Measurements from ENCODE around the gene BACH2. TPM values are rescaled to one million over a fixed set of nuclear protein-coding genes. Genes with fewer than 3 reads are reported as not detected.

Gene BACH2
- total and polyA plus RNA-seq, 2 of the 8 experiments (the other 6 are each of a cell fraction or from before 2014, with no cell fraction given): 1.9 to 5.9 TPM

GRCh38 chr6:90221403-90221802 lies 75.2 kb downstream of the BACH2 start (continued):
- TF ChIP-seq CHD7 (IDR thresholded peaks at IDR 0.05; ENCODE audit: insufficient replicate concordance, low read length) (no peak), E2F6 (IDR thresholded peaks at IDR 0.05) (no peak)
